Osteocyte (in vitro differentiated cells): ENCODE results near the gene COG6. TPM values are rescaled to one million over a fixed set of nuclear protein-coding genes. Genes with fewer than 3 reads are reported as not detected.

Experiments
- DNase-seq: peaks from one replicate; pipeline ENCODE4 v3.0.0; 2021; ENCODE audit warnings: mixed read lengths; ENCODE audit not compliant: unreplicated experiment; ENCODE audit errors: extremely low spot score
- H3K27ac Mint-ChIP-seq: one replicate; pipeline ENCODE4 v1.8.0; 2021; ENCODE audit warnings: mild to moderate bottlenecking, mixed read lengths; ENCODE audit not compliant: unreplicated experiment
- H3K27me3 Mint-ChIP-seq: one replicate; pipeline ENCODE4 v1.8.0; 2021; ENCODE audit warnings: mixed read lengths; ENCODE audit not compliant: unreplicated experiment
- H3K36me3 Mint-ChIP-seq: one replicate; pipeline ENCODE4 v1.8.0; 2021; ENCODE audit warnings: mixed read lengths; ENCODE audit not compliant: unreplicated experiment
- H3K4me1 Mint-ChIP-seq: one replicate; pipeline ENCODE4 v1.8.0; 2021; ENCODE audit warnings: mixed read lengths; ENCODE audit not compliant: unreplicated experiment
- H3K4me3 Mint-ChIP-seq: one replicate; pipeline ENCODE4 v1.8.0; 2021; ENCODE audit warnings: mild to moderate bottlenecking, moderate library complexity, mixed read lengths; ENCODE audit not compliant: unreplicated experiment
- H3K9me3 Mint-ChIP-seq: one replicate; pipeline ENCODE4 v1.8.0; 2021; ENCODE audit warnings: mixed read lengths; ENCODE audit not compliant: unreplicated experiment
- total RNA-seq: library from RNA; stranded (reverse); gene quantifications from 2 replicates; pipeline ENCODE4 v1.2.1, GENCODE V29; 2021
- TF ChIP-seq, protein P1 (sequence below): fragments of 200-600 bp; sonication (generic); IDR thresholded peaks from 2 replicates; pipeline ENCODE4 v1.5.0; 2021; ENCODE audit warnings: antibody characterized with exemption, mild to moderate bottlenecking, moderate library complexity

Gene COG6
- total RNA-seq, 1 donor from 2014 or later, result 38.7 TPM

DNA sequence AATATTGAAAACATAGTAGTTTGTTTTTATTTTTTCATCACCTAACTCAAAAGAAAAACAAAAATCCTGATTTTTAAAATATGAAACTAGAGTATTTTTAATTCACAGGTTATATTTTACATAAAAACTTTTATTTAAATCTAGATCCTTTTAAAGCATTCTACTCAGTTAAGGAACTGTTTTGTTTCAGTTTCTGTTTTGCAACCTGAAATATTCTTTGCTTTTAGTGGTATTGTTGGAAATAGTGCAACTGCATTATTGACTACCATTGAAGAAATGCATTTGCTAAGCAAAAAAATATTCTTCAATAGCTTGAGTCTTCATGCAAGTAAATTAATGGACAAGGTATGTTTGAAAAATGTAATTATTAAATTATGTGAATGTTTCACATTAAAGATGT is 43.8 kb downstream of the COG6 start:
- H3K4me1 Mint-ChIP-seq, result peaks cover 1% of the 10 kb centered on the region
- H3K27ac Mint-ChIP-seq, result no peak overlapping the region
- DNase-seq, result no peak
- H3K9me3 Mint-ChIP-seq, result no peaks in the 10 kb centered on the region
- H3K4me3 Mint-ChIP-seq, result no peak overlapping the region
- TF ChIP-seq, protein P1, sequence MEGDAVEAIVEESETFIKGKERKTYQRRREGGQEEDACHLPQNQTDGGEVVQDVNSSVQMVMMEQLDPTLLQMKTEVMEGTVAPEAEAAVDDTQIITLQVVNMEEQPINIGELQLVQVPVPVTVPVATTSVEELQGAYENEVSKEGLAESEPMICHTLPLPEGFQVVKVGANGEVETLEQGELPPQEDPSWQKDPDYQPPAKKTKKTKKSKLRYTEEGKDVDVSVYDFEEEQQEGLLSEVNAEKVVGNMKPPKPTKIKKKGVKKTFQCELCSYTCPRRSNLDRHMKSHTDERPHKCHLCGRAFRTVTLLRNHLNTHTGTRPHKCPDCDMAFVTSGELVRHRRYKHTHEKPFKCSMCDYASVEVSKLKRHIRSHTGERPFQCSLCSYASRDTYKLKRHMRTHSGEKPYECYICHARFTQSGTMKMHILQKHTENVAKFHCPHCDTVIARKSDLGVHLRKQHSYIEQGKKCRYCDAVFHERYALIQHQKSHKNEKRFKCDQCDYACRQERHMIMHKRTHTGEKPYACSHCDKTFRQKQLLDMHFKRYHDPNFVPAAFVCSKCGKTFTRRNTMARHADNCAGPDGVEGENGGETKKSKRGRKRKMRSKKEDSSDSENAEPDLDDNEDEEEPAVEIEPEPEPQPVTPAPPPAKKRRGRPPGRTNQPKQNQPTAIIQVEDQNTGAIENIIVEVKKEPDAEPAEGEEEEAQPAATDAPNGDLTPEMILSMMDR, result no peak
- H3K36me3 Mint-ChIP-seq, result peaks cover 12% of the 10 kb centered on the region
- H3K27me3 Mint-ChIP-seq, result no peaks in the 10 kb centered on the region

DNA sequence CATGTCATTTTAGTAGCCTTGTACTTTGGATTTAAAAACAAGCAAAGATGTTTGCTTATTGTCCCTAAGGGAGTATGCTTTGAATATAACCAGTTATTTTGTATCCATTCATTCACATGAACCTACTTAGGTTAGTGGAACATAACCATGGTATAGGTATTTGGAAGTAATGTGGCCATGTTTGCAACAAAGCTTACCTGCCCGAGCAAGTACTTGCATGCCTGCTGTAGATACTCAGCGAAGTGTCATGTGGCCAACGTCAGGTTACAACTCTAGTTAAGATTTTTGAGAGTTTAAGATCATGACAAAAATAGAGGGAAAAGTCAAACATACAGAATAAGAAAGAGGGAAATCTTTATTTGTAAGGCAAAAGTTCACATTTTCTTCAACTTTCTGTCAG is 57.2 kb downstream of the COG6 start:
- TF ChIP-seq, protein P1, result no peak
- H3K27ac Mint-ChIP-seq, result no peak overlapping the region
- H3K9me3 Mint-ChIP-seq, result peaks cover 14% of the 10 kb centered on the region
- peaks cover 44% of the 10 kb centered on the region for H3K36me3 Mint-ChIP-seq
- H3K4me3 Mint-ChIP-seq, result no peak overlapping the region
- DNase-seq, result no peak
- H3K27me3 Mint-ChIP-seq, result no peaks in the 10 kb centered on the region
- H3K4me1 Mint-ChIP-seq, result no peaks in the 10 kb centered on the region

DNA sequence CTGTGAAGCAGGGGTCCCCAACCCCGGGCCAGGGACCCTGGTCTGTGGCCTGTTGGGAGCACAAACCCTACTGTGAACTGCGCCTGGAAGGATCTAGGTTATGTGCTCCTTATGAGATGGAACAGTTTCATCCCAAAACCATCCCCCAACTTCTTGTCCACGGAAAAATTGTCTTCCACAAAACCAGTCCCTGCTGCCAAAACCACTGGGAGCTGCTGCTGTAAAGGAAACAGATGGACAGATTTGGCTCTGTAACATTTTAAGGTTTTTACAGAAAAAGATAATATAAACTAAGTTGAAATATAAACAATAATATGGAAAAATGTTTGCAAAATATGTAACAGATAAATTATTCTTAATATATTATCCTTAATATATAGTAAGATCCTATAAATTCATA is 73.7 kb downstream of the COG6 start:
- H3K27ac Mint-ChIP-seq, result no peak overlapping the region
- peaks cover 59% of the 10 kb centered on the region for H3K36me3 Mint-ChIP-seq
- no peaks in the 10 kb centered on the region for H3K9me3 Mint-ChIP-seq
- no peak overlapping the region for H3K4me3 Mint-ChIP-seq
- no peak for DNase-seq
- TF ChIP-seq, protein P1, result no peak
- H3K4me1 Mint-ChIP-seq, result no peaks in the 10 kb centered on the region
- no peaks in the 10 kb centered on the region for H3K27me3 Mint-ChIP-seq

DNA sequence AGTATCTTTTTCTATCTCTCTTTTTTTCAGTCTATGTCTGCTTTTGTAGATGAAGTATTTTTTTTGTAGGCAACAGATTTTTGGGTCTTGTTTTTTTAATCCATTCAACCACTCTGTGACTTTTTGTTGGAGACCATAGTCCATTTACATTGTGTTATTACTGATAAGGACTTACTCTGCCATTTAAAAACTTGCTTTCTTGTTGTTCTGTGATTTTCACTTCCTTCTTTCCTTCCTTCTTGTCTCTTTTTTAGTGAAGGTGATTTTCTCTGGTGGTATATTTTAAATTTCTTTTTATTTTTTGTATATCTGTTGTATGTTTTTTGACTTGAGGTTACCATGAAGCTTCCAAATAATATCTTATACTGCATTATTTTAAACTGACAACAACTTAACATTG is 79.5 kb downstream of the COG6 start:
- no peaks in the 10 kb centered on the region for H3K27me3 Mint-ChIP-seq
- H3K4me3 Mint-ChIP-seq, result no peak overlapping the region
- H3K27ac Mint-ChIP-seq, result no peak overlapping the region
- H3K36me3 Mint-ChIP-seq, result peaks cover 65% of the 10 kb centered on the region
- no peak for DNase-seq
- H3K9me3 Mint-ChIP-seq, result peaks cover 3% of the 10 kb centered on the region
- TF ChIP-seq, protein P1, result no peak
- no peaks in the 10 kb centered on the region for H3K4me1 Mint-ChIP-seq

DNA sequence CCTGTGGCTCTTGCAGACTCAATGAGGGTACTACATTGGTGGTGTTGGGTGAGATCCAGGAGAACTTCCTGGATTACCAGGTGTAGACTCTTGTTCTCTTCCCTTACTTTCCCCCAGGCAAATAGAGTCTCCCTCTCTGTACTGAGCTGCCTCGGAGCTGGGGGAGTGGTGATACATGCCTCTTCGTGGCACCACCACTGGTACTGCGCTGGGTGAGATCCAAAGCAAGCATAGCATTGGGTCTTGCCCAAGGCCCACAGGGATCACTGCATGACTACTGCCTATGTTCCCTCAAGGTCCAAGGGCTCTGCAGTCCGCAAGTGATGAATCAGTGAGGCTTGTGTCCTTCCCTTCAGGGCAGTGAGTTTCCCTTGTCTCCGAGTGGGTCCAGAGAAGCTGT is 81.6 kb downstream of the COG6 start:
- H3K27me3 Mint-ChIP-seq, result no peaks in the 10 kb centered on the region
- peaks cover 3% of the 10 kb centered on the region for H3K9me3 Mint-ChIP-seq
- H3K4me3 Mint-ChIP-seq, result no peak overlapping the region
- DNase-seq, result no peak
- no peaks in the 10 kb centered on the region for H3K4me1 Mint-ChIP-seq
- no peak overlapping the region for H3K27ac Mint-ChIP-seq
- peaks cover 74% of the 10 kb centered on the region for H3K36me3 Mint-ChIP-seq
- TF ChIP-seq, protein P1, result no peak
